B cell (primary cell): ENCODE results near the gene ADAM12. TPM values are rescaled to one million over a fixed set of nuclear protein-coding genes. Genes with fewer than 3 reads are reported as not detected.

Source experiments
- ATAC-seq: fragments of 200-7000 bp; cut with Tn5 transposase; one replicate; pipeline ENCODE4 v1.10.0; 2021; ENCODE audit warnings: low read depth, mild to moderate bottlenecking, moderate number of reproducible peaks, moderate library complexity
- CTCF ChIA-PET: fragments of 350-600 bp; sonication (Branson Sonifier 250); formaldehyde crosslinking; loops from one replicate; lab custom pipeline; 2021; ENCODE audit warnings: antibody characterized with exemption, inconsistent platforms; lab: Charles Lee
- POLR2A ChIA-PET: fragments of 350-600 bp; sonication (Branson Sonifier 250); formaldehyde crosslinking; loops from one replicate; lab custom pipeline; 2021; ENCODE audit warnings: antibody characterized with exemption; lab: Charles Lee
- DNase-seq: peaks from one replicate; pipeline ENCODE4 v3.0.0; 2013
- H2AFZ ChIP-seq: 2 replicates; pipeline ENCODE4 v1.6.1; 2012; ENCODE audit warnings: mild to moderate bottlenecking, low read depth, low read length; ENCODE audit not compliant: insufficient read depth, poor library complexity, severe bottlenecking
- H3K27ac ChIP-seq, 2 donors: 1 replicate in 1 of 2; 2 replicates in 1 of 2; pipeline ENCODE4 v1.5.1; 2012 to 2013; ENCODE audit warnings: low read length in 2 of 2, mild to moderate bottlenecking in 2 of 2, moderate library complexity in 1 of 2
- H3K27me3 ChIP-seq, 4 experiments: fragments of 200-600 bp in 1 of 4; sonication (generic) in 1 of 4; replicated peaks in 1 of 4; 1 replicate in 2 of 4; 2 replicates in 2 of 4; pipeline versions ENCODE4 v1.6.1 to v1.7.0; 2013 to 2016; ENCODE audit warnings: low read length in 3 of 4, mild to moderate bottlenecking in 2 of 4, mixed read lengths in 1 of 4, moderate library complexity in 1 of 4; ENCODE audit not compliant: insufficient read depth in 4 of 4, control insufficient read depth in 3 of 4; ENCODE audit errors: control extremely low read depth in 1 of 4
- H3K36me3 ChIP-seq, 2 experiments: replicated peaks in 1 of 2; 1 replicate in 1 of 2; 2 replicates in 1 of 2; pipeline versions ENCODE4 v1.6.1 to v1.7.1; 2013; ENCODE audit warnings: low read length in 1 of 2; ENCODE audit not compliant: insufficient read depth in 2 of 2, control insufficient read depth in 1 of 2; ENCODE audit errors: control extremely low read depth in 1 of 2, extremely low read depth in 1 of 2
- H3K4me1 ChIP-seq, 2 donors: fragments of 200-600 bp in 1 of 2; sonication (generic) in 1 of 2; 1 replicate in 1 of 2; 2 replicates in 1 of 2; pipeline versions ENCODE4 v1.5.1 to v1.6.1; 2013 to 2017; ENCODE audit warnings: low read length in 2 of 2; ENCODE audit not compliant: control insufficient read depth in 2 of 2, insufficient read depth in 2 of 2
- H3K4me2 ChIP-seq: replicated peaks from 2 replicates; pipeline ENCODE3; 2012; ENCODE audit warnings: mild to moderate bottlenecking, low read depth, low read length; ENCODE audit not compliant: poor library complexity, severe bottlenecking
- H3K4me3 ChIP-seq, 5 experiments: fragments of 200-600 bp in 1 of 5; sonication (generic) in 1 of 5; 1 replicate in 3 of 5; 2 replicates in 2 of 5; pipeline versions ENCODE4 v1.5.1 to v1.7.0; 2011 to 2016; ENCODE audit warnings: low read length in 4 of 5, mild to moderate bottlenecking in 4 of 5, low read depth in 2 of 5, control low read depth in 1 of 5, moderate library complexity in 1 of 5; ENCODE audit not compliant: insufficient read depth in 1 of 5; ENCODE audit errors: control extremely low read depth in 1 of 5, extremely low read depth in 1 of 5
- H3K79me2 ChIP-seq: fragments of 200-600 bp; sonication (generic); one replicate; pipeline ENCODE4 v1.6.0; 2016; ENCODE audit warnings: low read length; ENCODE audit not compliant: control insufficient read depth, insufficient read depth
- H3K9ac ChIP-seq: fragments of 200-600 bp; sonication (generic); 2 replicates; pipeline ENCODE4 v1.6.1; 2017; ENCODE audit warnings: mild to moderate bottlenecking, low read length, moderate library complexity
- H3K9me3 ChIP-seq, 3 donors: one replicate each; pipeline versions ENCODE4 v1.6.1 to v1.7.1; 2013; ENCODE audit warnings: low read length in 2 of 3; ENCODE audit not compliant: control insufficient read depth in 2 of 3, insufficient read depth in 1 of 3; ENCODE audit errors: control extremely low read depth in 1 of 3
- H4K20me1 ChIP-seq: 2 replicates; pipeline ENCODE4 v1.6.0; 2012; ENCODE audit warnings: mild to moderate bottlenecking, low read length; ENCODE audit not compliant: insufficient read depth, control insufficient read depth, poor library complexity, severe bottlenecking
- H3K27ac Mint-ChIP-seq: one replicate; pipeline ENCODE4 v1.8.0; 2021; ENCODE audit warnings: mixed read lengths
- H3K27me3 Mint-ChIP-seq: one replicate; pipeline ENCODE4 v1.8.0; 2021; ENCODE audit warnings: mixed read lengths
- H3K4me1 Mint-ChIP-seq: one replicate; pipeline ENCODE4 v1.8.0; 2021; ENCODE audit warnings: mixed read lengths
- H3K4me3 Mint-ChIP-seq: one replicate; pipeline ENCODE4 v1.8.0; 2021; ENCODE audit warnings: mixed read lengths
- H3K9me3 Mint-ChIP-seq: one replicate; pipeline ENCODE4 v1.8.0; 2022; ENCODE audit warnings: mixed read lengths; ENCODE audit not compliant: insufficient read depth
- CTCF ChIP-seq: fragments of 200-600 bp; IDR thresholded peaks from one replicate; pipeline ENCODE4 v1.8.0; 2022; ENCODE audit warnings: antibody characterized with exemption, mild to moderate bottlenecking
- EZH2 ChIP-seq: IDR thresholded peaks from 2 replicates; pipeline ENCODE4 v1.6.1; 2012; ENCODE audit warnings: borderline replicate concordance, low read depth, mild to moderate bottlenecking, moderate library complexity, low read length; ENCODE audit not compliant: insufficient read depth, poor library complexity, severe bottlenecking
- WGBS: methylation state at CpG from one replicate; pipeline ENCODE4 v1.1.5; 2013; ENCODE audit warnings: missing lambda C conversion rate; ENCODE audit not compliant: insufficient coverage; 5-methylcytosine and 5-hydroxymethylcytosine counted together
- intact Hi-C: fragments of 100-400 bp; cut with micrococcal nuclease; formaldehyde crosslinking; loops from one replicate; pipeline ENCODE4 v1.10.0; 2022
- polyA plus RNA-seq: library from polyadenylated mRNA; depleted of rRNA; stranded (reverse); fragments of >200 nt; gene quantifications from 2 replicates; pipeline ENCODE4 v1.2.3, GENCODE V29; 2012
- total RNA-seq, 2 donors: library from RNA; stranded (reverse); fragments of 120-200 nt in 1 of 2; gene quantifications; 1 replicate in 1 of 2; 2 replicates in 1 of 2; pipeline versions ENCODE4 v1.2.3 to v1.2.4, GENCODE V29; 2013 to 2022

The ADAM12 gene
- total and polyA plus RNA-seq, 2 donors (not counting 1 experiment from before 2014, with no cell fraction given), result 0.01 to 0.22 TPM

DNA sequence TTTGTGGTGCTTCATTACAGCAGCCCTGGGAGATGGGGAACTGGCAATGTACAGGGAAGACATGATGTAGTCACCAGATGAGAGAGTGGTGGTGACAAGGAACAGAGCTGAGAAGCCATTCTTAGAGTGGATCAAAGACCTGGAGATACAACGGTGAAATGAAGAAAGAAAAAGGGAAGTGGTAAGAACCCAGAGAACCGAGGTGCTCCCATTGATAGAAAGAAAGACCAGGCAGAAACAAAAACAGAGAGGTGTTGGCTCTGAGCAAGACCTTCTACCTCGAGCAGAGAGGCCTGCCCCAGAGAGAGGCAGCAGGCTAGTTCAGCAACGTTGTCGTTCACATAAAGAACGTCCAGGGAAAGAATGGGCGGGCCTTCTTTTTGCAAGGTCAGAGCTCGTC is 186.7 kb downstream of the ADAM12 start:
- CTCF ChIA-PET, result no interaction called here
- H3K4me2 ChIP-seq, result no peak overlapping the region

More for the DNA sequence above, 186.7 kb downstream of the ADAM12 start:
- intact Hi-C loops, result no loop called here
- Histone ChIP-seq H3K27ac (no peak overlapping the region), H3K9ac (no peak overlapping the region), H3K79me2 (no peaks in the 10 kb centered on the region), H3K36me3 (no peaks in the 10 kb centered on the region), H3K27me3 (no peaks in the 10 kb centered on the region), H4K20me1 (no peaks in the 10 kb centered on the region), H3K4me1 (no peaks in the 10 kb centered on the region), H3K4me3 (no peak overlapping the region), H2AFZ (no peak overlapping the region), H3K9me3 (no peaks in the 10 kb centered on the region)
- POLR2A ChIA-PET, result no interaction called here
- DNase-seq, result no peak
- WGBS, result 82% methylated on average over 8 of the region's 8 CpGs
- H3K9me3 Mint-ChIP-seq, result no peaks in the 10 kb centered on the region
- no peaks in the 10 kb centered on the region for H3K4me1 Mint-ChIP-seq
- no peaks in the 10 kb centered on the region for H3K27me3 Mint-ChIP-seq
- no peak overlapping the region for H3K4me3 Mint-ChIP-seq
- H3K27ac Mint-ChIP-seq, result no peak overlapping the region
- no peak for TF ChIP-seq CTCF
- no peak for TF ChIP-seq EZH2
- no peak for ATAC-seq
